Stimulated activated CD4-positive, alpha-beta T cell treated with anti-CD3 and anti-CD28 coated beads, TNF-alpha, amount 100 ng/mL, for 48 hours (primary cell): ENCODE results near the gene KEL.

Source experiments
- DNase-seq, 3 donors: peaks; one replicate each; pipeline ENCODE4 v3.0.0-alpha.2; 2020; ENCODE audit warnings: low read depth in 3 of 3

The KEL gene

GRCh38 chr7:142897691-142898090 is 64.5 kb downstream of the KEL start:
- no peak for DNase-seq

- no peak for DNase-seq
Measured at GRCh38 chr7:142896741-142897379, 65.3 kb downstream of the KEL start.

- DNase-seq = no peak
Measured at GRCh38 chr7:142896151-142896550, 66.0 kb downstream of the KEL start.

GRCh38 chr7:142894985-142895593 is 67.1 kb downstream of the KEL start:
- no peak for DNase-seq

- DNase-seq = no peak
Measured at GRCh38 chr7:142894112-142894984, 67.8 kb downstream of the KEL start.

- no peak for DNase-seq
Measured at GRCh38 chr7:142892951-142893350, 69.2 kb downstream of the KEL start.

GRCh38 chr7:142891490-142892082 is 70.6 kb downstream of the KEL start:
- no peak for DNase-seq
